Stomach (tissue), 9 donors: ENCODE measurements around the gene SELENOH. TPM values are rescaled to one million over a fixed set of nuclear protein-coding genes. Genes with fewer than 3 reads are reported as not detected.

Experiments
- DNase-seq, 2 donors: peaks; one replicate each; pipeline versions ENCODE4 v3.0.0 to v3.0.0-alpha.2; 2013 to 2019
- H3K27ac ChIP-seq, 5 donors: fragments of 200-600 bp in 4 of 5; sonication (generic) in 4 of 5; one replicate each; pipeline ENCODE4 v1.5.1; 2013 to 2019; ENCODE audit warnings: mild to moderate bottlenecking in 1 of 5, moderate library complexity in 1 of 5
- H3K27me3 ChIP-seq, 3 donors: fragments of 200-600 bp; sonication (generic); one replicate each; pipeline ENCODE4 v1.5.1; 2017 to 2019; ENCODE audit warnings: mixed run types in 1 of 3
- H3K36me3 ChIP-seq, 4 donors: fragments of 200-600 bp; sonication (generic); 1 replicate in 3 of 4; 2 replicates in 1 of 4; pipeline ENCODE4 v1.5.1; 2016 to 2019
- H3K4me1 ChIP-seq, 4 donors: fragments of 200-600 bp; sonication (generic); one replicate each; pipeline ENCODE4 v1.5.1; 2016 to 2019
- H3K4me3 ChIP-seq, 4 donors: fragments of 200-600 bp; sonication (generic) in 3 of 4; one replicate each; pipeline ENCODE4 v1.5.1; 2016 to 2019; ENCODE audit warnings: mild to moderate bottlenecking in 1 of 4
- H3K9me3 ChIP-seq, 4 donors: fragments of 200-600 bp; sonication (generic); one replicate each; pipeline ENCODE4 v1.5.1; 2016 to 2019
- CTCF ChIP-seq, 7 experiments: fragments of 450-650 bp in 4 of 7; fragments of 200-600 bp in 3 of 7; sonication (generic) in 3 of 7; IDR thresholded peaks; one replicate each; pipeline ENCODE4 v1.5.1; 2016 to 2019; ENCODE audit warnings: antibody characterized with exemption in 7 of 7, control low read depth in 2 of 7, mild to moderate bottlenecking in 1 of 7
- EP300 ChIP-seq: sonication (generic); formaldehyde crosslinking; IDR thresholded peaks from one replicate; pipeline ENCODE4 v1.6.1; 2017; ENCODE audit warnings: antibody characterized with exemption
- POLR2A ChIP-seq, 4 donors: fragments of 450-650 bp; IDR thresholded peaks; one replicate each; pipeline ENCODE4 v1.6.1; 2016; ENCODE audit warnings: antibody characterized with exemption in 4 of 4, control low read depth in 2 of 4, mild to moderate bottlenecking in 1 of 4, moderate library complexity in 1 of 4
- POLR2AphosphoS5 ChIP-seq, 3 donors: sonication (generic); formaldehyde crosslinking; IDR thresholded peaks; one replicate each; pipeline ENCODE4 v1.6.1; 2016; ENCODE audit warnings: antibody characterized with exemption in 3 of 3
- WGBS, 5 donors: extraction: QIAGEN DNeasy Blood & Tissue Kit in 3 of 5; methylation state at CpG; one replicate each; pipeline versions ENCODE4 v1.1.5 to v1.1.7; 2013 to 2018; 5-methylcytosine and 5-hydroxymethylcytosine counted together
- intact Hi-C: fragments of 100-400 bp; cut with DNase I; formaldehyde crosslinking; loops from one replicate; pipeline ENCODE4 v1.15.1; 2023; ENCODE audit warnings: low total_unique reads
- polyA plus RNA-seq, 3 donors: library from polyadenylated mRNA; stranded (reverse); fragments of 200-250 nt; gene quantifications; one replicate each; pipeline ENCODE4 v1.2.3, GENCODE V29; 2013
- total RNA-seq, 5 donors: library from RNA; depleted of rRNA; stranded (reverse); fragments of >200 nt; gene quantifications; one replicate each; pipeline versions ENCODE4 v1.1.0 to v1.2.3, GENCODE V29; 2014 to 2016
- donor health status: healthy with polysubstance abuse.
- donor health status: Bipolar disorder and iron deficiency.
- donor health status: healthy.

SELENOH gene
- total and polyA plus RNA-seq, 8 donors = 33.8 to 234 (median 171) TPM

GRCh38 chr11:57776031-57776521 is 34.8 kb downstream of the SELENOH start:
- no peak for TF ChIP-seq EP300
- no peak for TF ChIP-seq CTCF (IDR thresholded peaks at IDR 0.05)
- TF ChIP-seq POLR2A (IDR thresholded peaks at IDR 0.05) = no peak
- TF ChIP-seq POLR2AphosphoS5 (IDR thresholded peaks at IDR 0.05) = no peak
- Histone ChIP-seq H3K9me3 (no peaks in the 10 kb centered on the region), H3K36me3 (no peaks in the 10 kb centered on the region), H3K4me3 (peak overlapping the region in 1 of 4 donors; percentile 4), H3K27me3 (no peaks in the 10 kb centered on the region), H3K4me1 (peaks cover 78 to 100% (median 92%) of the 10 kb centered on the region in 4 donors), H3K27ac (peak overlapping the region; percentile 84 to 91 (median 89))
- intact Hi-C loops = no loop called here
- WGBS, 5 donors = 36 to 53% (median 45%) methylated on average over 3 of the region's 3 CpGs
- peak in 1 of 2 donors; percentile 60 for DNase-seq

GRCh38 chr11:57776577-57777210 is 35.4 kb downstream of the SELENOH start:
- Histone ChIP-seq H3K9me3 (no peaks in the 10 kb centered on the region), H3K4me3 (no peak overlapping the region), H3K27ac (peak overlapping the region; percentile 88 to 96 (median 90)), H3K4me1 (peaks cover 84 to 100% (median 94%) of the 10 kb centered on the region in 4 donors), H3K36me3 (no peaks in the 10 kb centered on the region), H3K27me3 (no peaks in the 10 kb centered on the region)
- intact Hi-C loops = no loop called here
- TF ChIP-seq POLR2AphosphoS5 (IDR thresholded peaks at IDR 0.05) (no peak), EP300 (no peak), CTCF (IDR thresholded peaks at IDR 0.05) (no peak), POLR2A (IDR thresholded peaks at IDR 0.05) (no peak)
- 16 to 29% (median 21%) methylated on average over 2 of the region's 2 CpGs for WGBS, 5 donors
- peak in 1 of 2 donors; percentile 28 for DNase-seq

DNA sequence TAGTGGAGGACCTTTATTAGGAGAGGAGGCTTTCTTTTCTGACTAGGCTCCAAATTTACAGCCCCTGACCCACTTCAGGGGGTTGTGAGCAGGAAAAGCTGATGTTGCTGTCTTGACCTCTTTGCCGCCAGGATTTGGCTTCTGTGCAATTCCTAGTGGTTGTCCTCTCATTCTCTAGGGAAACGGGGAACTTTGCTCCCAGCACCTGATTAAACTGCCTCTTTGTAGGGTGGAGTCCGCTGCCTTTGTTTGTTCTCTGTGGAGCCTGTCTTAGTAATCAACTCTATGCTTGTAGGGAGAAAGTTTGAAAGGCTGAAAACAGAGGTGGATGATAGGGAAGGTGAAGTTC is 36.7 kb downstream of the SELENOH start:
- Histone ChIP-seq H3K4me3 (peak overlapping the region; percentile 5 to 20 (median 14)), H3K27me3 (no peaks in the 10 kb centered on the region), H3K9me3 (no peaks in the 10 kb centered on the region), H3K27ac (peak overlapping the region; percentile 88 to 96 (median 90)), H3K4me1 (peaks cover 80 to 100% (median 94%) of the 10 kb centered on the region in 4 donors), H3K36me3 (no peaks in the 10 kb centered on the region)
- intact Hi-C loops = no loop called here
- DNase-seq = peak; percentile 65 to 88
- whole genome bisulfite sequencing, 5 donors = 11 to 18% (median 16%) methylated on average over 3 of the region's 3 CpGs
- TF ChIP-seq POLR2AphosphoS5 (IDR thresholded peaks at IDR 0.05) (peak in 1 of 3 donors; percentile 28), POLR2A (IDR thresholded peaks at IDR 0.05) (no peak)

DNA sequence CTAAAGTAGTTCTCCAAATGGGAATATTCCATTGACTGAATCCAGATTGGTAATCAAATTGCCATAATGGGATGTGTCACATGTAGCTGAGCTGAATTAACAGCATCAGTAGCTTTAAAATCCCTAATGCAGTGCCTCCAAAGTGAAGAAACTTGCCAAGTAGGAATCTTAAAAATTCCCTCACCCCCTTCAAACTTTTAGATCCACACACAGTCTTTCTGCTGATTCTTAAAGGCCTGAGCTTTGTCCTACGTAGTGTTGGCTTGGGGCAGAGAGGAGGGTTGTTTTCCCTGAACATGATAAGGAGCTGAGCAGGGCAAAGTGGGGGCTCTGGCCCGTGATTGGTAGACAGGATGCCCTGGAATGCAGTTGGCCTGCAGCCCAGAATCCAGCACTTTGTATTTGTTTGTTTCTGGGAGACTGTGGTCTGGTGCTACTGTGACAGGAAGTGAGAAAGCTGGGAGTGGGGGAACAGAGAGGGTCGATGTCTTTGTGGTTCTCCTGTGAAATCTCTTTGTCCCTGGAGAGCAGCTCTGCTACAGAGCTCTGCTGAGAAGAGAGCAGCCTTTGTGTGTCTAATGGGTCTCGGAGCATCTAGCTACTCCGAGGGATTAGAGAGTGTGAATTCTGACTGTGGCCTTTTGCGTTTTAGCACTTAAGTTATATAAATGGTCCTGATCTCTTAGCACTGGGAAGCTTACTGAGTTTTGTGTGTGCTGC is 37.2 kb downstream of the SELENOH start:
- no peaks in the 10 kb centered on the region for H3K9me3 ChIP-seq
- 6 to 18% (median 10%) methylated on average over 6 of the region's 6 CpGs for WGBS, 5 donors
- peak; percentile 95 to 98 for DNase-seq
- H3K36me3 ChIP-seq = no peaks in the 10 kb centered on the region
- peak overlapping the region; percentile 88 to 96 (median 90) for H3K27ac ChIP-seq
- intact Hi-C loops = no loop called here
- no peaks in the 10 kb centered on the region for H3K27me3 ChIP-seq
- H3K4me1 ChIP-seq = peaks cover 80 to 100% (median 97%) of the 10 kb centered on the region in 4 donors
- TF ChIP-seq POLR2AphosphoS5 (IDR thresholded peaks at IDR 0.05) = peak; percentile 17 to 86 (median 68)
- TF ChIP-seq POLR2A (IDR thresholded peaks at IDR 0.05) = peak in 2 of 4 donors; percentile 19 to 35
- TF ChIP-seq CTCF (IDR thresholded peaks at IDR 0.05) = no peak
- H3K4me3 ChIP-seq = peak overlapping the region; percentile 5 to 20 (median 14)
